ENCODE results near the gene ATP8B4.

The ATP8B4 gene

DNA sequence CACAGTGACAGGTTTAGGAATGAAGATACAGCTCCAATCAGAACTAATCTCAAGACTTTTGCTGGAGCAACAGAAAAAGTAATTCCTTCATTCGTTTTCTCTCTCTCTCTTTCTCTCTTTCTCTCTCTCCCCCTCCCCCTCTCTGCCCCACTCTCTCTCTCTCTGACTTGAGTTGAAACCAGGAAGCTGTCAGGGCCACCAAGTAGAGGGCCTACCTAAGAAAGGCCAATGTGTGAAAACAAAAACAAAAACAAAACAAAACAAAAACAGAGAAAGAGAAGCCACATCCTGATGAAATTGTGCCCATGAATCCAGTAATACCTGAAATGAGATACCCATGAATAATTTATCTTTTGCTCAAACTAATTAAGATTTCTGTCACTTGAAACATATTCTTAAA is 72.9 kb downstream of the ATP8B4 start:
- TF ChIP-seq TCF12 (IDR thresholded peaks at IDR 0.05; ENCODE audit: low read depth) (no peak), TAF1 (IDR thresholded peaks at IDR 0.05; ENCODE audit: low read depth) (no peak), NFIC (IDR thresholded peaks at IDR 0.05) (no peak)

GRCh38 chr15:50044904-50045303 is 74.1 kb downstream of the ATP8B4 start:
- TF ChIP-seq YY1 (IDR thresholded peaks at IDR 0.05; ENCODE audit: low read depth) (no peak), EGR1 (IDR thresholded peaks at IDR 0.05) (no peak), USF1 (IDR thresholded peaks at IDR 0.05) (no peak), NFIC (IDR thresholded peaks at IDR 0.05) (no peak), CREB1 (IDR thresholded peaks at IDR 0.05; ENCODE audit: low read depth) (no peak), CEBPB (IDR thresholded peaks at IDR 0.05) (no peak), FOXM1 (IDR thresholded peaks at IDR 0.05; ENCODE audit: borderline replicate concordance, low read depth) (no peak), ZBTB7A (IDR thresholded peaks at IDR 0.05; ENCODE audit: low read depth) (no peak), RAD21 (IDR thresholded peaks at IDR 0.05; ENCODE audit: low read depth) (no peak), EP300 (IDR thresholded peaks at IDR 0.05; ENCODE audit: borderline replicate concordance) (no peak), TAF1 (IDR thresholded peaks at IDR 0.05; ENCODE audit: low read depth) (no peak), TCF12 (IDR thresholded peaks at IDR 0.05; ENCODE audit: low read depth) (no peak)
- TF ChIP-seq, protein P1, sequence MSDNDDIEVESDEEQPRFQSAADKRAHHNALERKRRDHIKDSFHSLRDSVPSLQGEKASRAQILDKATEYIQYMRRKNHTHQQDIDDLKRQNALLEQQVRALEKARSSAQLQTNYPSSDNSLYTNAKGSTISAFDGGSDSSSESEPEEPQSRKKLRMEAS (IDR thresholded peaks at IDR 0.05) = no peak
- TF ChIP-seq, protein P2, sequence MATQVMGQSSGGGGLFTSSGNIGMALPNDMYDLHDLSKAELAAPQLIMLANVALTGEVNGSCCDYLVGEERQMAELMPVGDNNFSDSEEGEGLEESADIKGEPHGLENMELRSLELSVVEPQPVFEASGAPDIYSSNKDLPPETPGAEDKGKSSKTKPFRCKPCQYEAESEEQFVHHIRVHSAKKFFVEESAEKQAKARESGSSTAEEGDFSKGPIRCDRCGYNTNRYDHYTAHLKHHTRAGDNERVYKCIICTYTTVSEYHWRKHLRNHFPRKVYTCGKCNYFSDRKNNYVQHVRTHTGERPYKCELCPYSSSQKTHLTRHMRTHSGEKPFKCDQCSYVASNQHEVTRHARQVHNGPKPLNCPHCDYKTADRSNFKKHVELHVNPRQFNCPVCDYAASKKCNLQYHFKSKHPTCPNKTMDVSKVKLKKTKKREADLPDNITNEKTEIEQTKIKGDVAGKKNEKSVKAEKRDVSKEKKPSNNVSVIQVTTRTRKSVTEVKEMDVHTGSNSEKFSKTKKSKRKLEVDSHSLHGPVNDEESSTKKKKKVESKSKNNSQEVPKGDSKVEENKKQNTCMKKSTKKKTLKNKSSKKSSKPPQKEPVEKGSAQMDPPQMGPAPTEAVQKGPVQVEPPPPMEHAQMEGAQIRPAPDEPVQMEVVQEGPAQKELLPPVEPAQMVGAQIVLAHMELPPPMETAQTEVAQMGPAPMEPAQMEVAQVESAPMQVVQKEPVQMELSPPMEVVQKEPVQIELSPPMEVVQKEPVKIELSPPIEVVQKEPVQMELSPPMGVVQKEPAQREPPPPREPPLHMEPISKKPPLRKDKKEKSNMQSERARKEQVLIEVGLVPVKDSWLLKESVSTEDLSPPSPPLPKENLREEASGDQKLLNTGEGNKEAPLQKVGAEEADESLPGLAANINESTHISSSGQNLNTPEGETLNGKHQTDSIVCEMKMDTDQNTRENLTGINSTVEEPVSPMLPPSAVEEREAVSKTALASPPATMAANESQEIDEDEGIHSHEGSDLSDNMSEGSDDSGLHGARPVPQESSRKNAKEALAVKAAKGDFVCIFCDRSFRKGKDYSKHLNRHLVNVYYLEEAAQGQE (IDR thresholded peaks at IDR 0.05; ENCODE audit: low read depth) = no peak

DNA sequence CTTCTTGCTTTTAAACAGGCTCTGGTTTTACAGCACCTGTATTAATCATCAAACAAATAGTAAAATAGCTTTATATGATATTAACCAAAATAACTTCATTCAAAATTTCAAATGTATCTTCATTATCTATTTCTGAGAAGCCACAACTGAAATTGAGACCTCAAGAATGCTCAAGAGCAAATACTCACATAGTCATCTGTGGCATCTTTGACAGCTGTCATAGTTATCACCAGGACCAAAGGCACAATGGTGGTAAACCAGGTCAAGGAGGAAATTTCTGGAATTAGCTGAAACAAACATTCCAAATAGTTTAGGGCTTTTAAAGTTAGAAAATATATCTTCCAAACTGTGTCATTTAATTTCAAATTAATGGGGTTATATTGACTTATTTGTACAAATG is 74.6 kb downstream of the ATP8B4 start:
- TF ChIP-seq RAD21 (IDR thresholded peaks at IDR 0.05; ENCODE audit: low read depth) = no peak
- TF ChIP-seq ZBTB7A (IDR thresholded peaks at IDR 0.05; ENCODE audit: low read depth) = no peak
- no peak for TF ChIP-seq USF1 (IDR thresholded peaks at IDR 0.05)
- no peak for TF ChIP-seq CEBPB (IDR thresholded peaks at IDR 0.05)
- no peak for TF ChIP-seq TAF1 (IDR thresholded peaks at IDR 0.05; ENCODE audit: low read depth)
- TF ChIP-seq YY1 (IDR thresholded peaks at IDR 0.05; ENCODE audit: low read depth) = no peak
- TF ChIP-seq TCF12 (IDR thresholded peaks at IDR 0.05; ENCODE audit: low read depth) = no peak
- TF ChIP-seq CREB1 (IDR thresholded peaks at IDR 0.05; ENCODE audit: low read depth) = no peak
- no peak for TF ChIP-seq EGR1 (IDR thresholded peaks at IDR 0.05)
- no peak for TF ChIP-seq TEAD4 (IDR thresholded peaks at IDR 0.05)
- TF ChIP-seq FOXM1 (IDR thresholded peaks at IDR 0.05; ENCODE audit: borderline replicate concordance, low read depth) = no peak
- TF ChIP-seq NFIC (IDR thresholded peaks at IDR 0.05) = no peak
- TF ChIP-seq, protein P2 (IDR thresholded peaks at IDR 0.05; ENCODE audit: low read depth) = no peak

DNA sequence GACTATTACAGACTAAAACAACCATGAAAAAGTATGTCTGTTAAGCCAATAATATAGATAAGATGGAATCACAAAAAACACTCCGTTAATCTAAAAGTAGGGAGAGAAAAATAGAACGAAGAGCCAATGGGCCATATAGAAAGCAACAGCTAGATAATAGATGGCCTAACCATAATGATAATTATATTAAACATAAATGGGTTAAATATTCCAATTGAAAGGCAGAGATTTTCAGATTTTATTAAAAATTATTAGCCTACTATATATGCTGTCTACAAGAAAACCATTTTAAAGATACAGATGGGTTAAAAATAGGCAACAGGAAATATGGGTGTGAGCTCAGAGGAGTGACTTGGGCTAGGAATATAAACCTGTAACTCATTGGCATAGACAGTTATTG is 76.3 kb downstream of the ATP8B4 start:
- TF ChIP-seq FOXM1 (IDR thresholded peaks at IDR 0.05; ENCODE audit: borderline replicate concordance, low read depth) (no peak), CREB1 (IDR thresholded peaks at IDR 0.05; ENCODE audit: low read depth) (no peak), TAF1 (IDR thresholded peaks at IDR 0.05; ENCODE audit: low read depth) (no peak), TCF12 (IDR thresholded peaks at IDR 0.05; ENCODE audit: low read depth) (no peak), TEAD4 (IDR thresholded peaks at IDR 0.05) (no peak), YY1 (IDR thresholded peaks at IDR 0.05; ENCODE audit: low read depth) (no peak), NFIC (IDR thresholded peaks at IDR 0.05) (no peak), USF1 (IDR thresholded peaks at IDR 0.05) (no peak), EGR1 (IDR thresholded peaks at IDR 0.05) (no peak), EP300 (IDR thresholded peaks at IDR 0.05; ENCODE audit: borderline replicate concordance) (no peak), RAD21 (IDR thresholded peaks at IDR 0.05; ENCODE audit: low read depth) (no peak), ZBTB7A (IDR thresholded peaks at IDR 0.05; ENCODE audit: low read depth) (no peak), CEBPB (IDR thresholded peaks at IDR 0.05) (no peak)
- TF ChIP-seq, protein P1 (IDR thresholded peaks at IDR 0.05) = no peak
- TF ChIP-seq, protein P2 (IDR thresholded peaks at IDR 0.05; ENCODE audit: low read depth) = no peak

All from Ishikawa (cell line).